MM.1S (cell line): Measurements from ENCODE around the gene GLB1L3.

Source experiments
- CTCF ChIP-seq: fragments of 300-600 bp; sonication (generic); IDR thresholded peaks from 2 replicates; pipeline ENCODE4 v1.5.1; 2016; ENCODE audit warnings: antibody characterized with exemption, low read length, mixed read lengths
- EZH2 ChIP-seq: fragments of 300-600 bp; sonication (generic); optimal IDR thresholded peaks from 2 replicates; pipeline ENCODE3; 2017; ENCODE audit warnings: low read depth, mild to moderate bottlenecking, antibody characterized with exemption, low read length, mixed read lengths

GRCh38 chr11:134362192-134362901 lies 86.2 kb downstream of the GLB1L3 start:
- TF ChIP-seq EZH2 (no peak), CTCF (no peak)
